Subcutaneous adipose tissue (tissue), 4 donors: ENCODE data around the gene SMPD4. TPM values are rescaled to one million over a fixed set of nuclear protein-coding genes. Genes with fewer than 3 reads are reported as not detected.
"Not testable (repeated sequence)": the region's sequence is repeated elsewhere in the genome, so short reads cannot be mapped to it uniquely, and the experiment has no call there.

Experiments
- small RNA-seq: library from RNA; depleted of rRNA; stranded (forward); fragments of <200 nt; gene quantifications from one replicate; pipeline ENCODE3, GENCODE V24; 2016
- total RNA-seq, 4 donors: library from RNA; depleted of rRNA; stranded (reverse); fragments of >200 nt; gene quantifications; one replicate each; pipeline ENCODE4 v1.1.0, GENCODE V29; 2016
- TF ChIP-seq, protein P1 (sequence below): fragments of 450-650 bp; IDR thresholded peaks from one replicate; pipeline ENCODE4 v1.5.1; 2016; ENCODE audit warnings: low read depth, mild to moderate bottlenecking, control low read depth, antibody characterized with exemption, moderate library complexity

The SMPD4 gene
- total RNA-seq, 4 donors from 2014 or later = 20.9 to 38.2 (median 25.9) TPM

DNA sequence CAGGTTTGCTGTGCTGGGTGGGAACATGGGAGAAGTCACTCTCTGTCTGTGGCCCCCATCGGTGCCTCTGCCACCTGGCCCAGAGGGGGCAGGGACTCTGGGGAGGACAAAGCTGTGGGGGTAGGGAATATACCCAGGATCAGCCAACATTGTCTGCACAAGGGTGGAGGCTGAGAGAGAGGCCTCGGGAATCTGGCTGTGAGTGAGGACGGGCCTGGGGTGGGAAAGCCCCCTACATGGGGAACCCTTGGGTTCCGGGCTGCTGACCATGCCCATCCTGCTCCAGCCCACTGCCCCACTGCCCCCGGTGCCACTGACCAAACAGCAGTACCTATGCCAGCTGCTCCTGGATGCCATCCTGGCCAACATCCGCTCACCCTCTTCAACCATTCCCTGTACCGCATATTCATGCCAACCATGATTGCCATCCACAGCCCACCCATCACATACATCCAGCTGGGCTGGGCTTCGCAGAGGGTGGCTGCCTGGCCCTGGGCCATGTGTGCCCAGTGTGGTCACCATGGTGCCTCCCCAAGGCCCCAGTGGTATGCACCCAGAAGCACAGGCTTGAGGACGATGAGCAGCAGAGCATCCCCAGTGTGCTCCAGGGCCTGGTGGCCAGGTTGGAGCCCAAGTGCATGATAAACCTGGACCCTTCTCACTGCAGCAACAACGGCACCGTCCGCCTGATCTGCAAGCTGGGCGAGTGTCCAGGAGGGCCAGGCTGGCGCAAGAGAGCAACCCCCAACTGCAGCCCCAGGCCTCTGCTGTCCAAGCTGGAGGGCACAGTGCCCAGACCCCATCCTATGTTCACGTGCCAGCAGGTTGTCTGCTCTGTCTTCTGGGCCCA, 45.5 kb downstream of the SMPD4 start:
- TF ChIP-seq, protein P1, sequence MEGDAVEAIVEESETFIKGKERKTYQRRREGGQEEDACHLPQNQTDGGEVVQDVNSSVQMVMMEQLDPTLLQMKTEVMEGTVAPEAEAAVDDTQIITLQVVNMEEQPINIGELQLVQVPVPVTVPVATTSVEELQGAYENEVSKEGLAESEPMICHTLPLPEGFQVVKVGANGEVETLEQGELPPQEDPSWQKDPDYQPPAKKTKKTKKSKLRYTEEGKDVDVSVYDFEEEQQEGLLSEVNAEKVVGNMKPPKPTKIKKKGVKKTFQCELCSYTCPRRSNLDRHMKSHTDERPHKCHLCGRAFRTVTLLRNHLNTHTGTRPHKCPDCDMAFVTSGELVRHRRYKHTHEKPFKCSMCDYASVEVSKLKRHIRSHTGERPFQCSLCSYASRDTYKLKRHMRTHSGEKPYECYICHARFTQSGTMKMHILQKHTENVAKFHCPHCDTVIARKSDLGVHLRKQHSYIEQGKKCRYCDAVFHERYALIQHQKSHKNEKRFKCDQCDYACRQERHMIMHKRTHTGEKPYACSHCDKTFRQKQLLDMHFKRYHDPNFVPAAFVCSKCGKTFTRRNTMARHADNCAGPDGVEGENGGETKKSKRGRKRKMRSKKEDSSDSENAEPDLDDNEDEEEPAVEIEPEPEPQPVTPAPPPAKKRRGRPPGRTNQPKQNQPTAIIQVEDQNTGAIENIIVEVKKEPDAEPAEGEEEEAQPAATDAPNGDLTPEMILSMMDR = no peak

DNA sequence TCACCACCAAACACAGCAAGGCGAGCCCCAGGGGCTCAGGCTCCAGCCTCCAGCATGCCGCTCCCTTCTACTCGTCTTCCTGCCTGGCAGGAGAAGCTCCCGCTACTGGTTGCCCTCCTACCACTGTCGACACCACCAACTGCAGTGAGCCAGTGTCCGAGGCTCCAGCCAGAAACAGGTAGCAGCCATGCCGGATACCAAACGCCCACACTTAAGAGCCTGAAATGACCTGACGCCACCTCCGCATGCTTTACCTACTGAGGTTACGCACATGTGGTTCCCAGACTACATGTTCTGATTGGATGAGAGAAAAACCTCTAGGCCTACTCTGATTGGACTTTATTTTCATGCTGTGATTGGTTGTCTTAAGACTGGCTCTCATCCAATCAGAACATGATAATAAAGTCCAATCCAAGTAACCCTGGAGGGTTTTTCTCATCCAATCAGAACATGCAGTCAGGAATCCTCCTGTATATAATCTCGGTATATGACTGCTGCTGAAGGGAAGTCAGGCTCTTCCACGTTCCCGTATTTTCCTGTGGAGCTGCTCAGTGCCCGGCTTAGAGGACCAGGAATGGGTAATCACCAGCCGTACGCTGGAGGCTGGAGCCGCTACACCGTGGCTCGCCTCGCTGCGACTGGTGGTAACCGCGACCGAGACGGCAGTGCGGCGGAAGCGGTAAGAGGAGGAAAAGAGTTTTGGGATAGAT, 52.1 kb downstream of the SMPD4 start, which contains the start of gene POTEF:
Gene POTEF (minus strand): TSS at position 103 of the 710 bp plus-strand sequence. CDS start 8,707 bp downstream, outside the sequence.
- TF ChIP-seq, protein P1 = not testable (repeated sequence)

Small RNA genes lying within 50 kb of the gene (small RNA-seq; reads per million reads assigned to genes)
- not detected for gene RNU6-1049P

Other genes starting within 250 kb of the SMPD4 start
- gene RAB6C, start 201.9 kb downstream of the SMPD4 start, total RNA-seq = not detected
- not detected for gene POTEF, start 52.4 kb downstream of the SMPD4 start, total RNA-seq
- 1 to 10 TPM; 1.3 to 2.6 (median 2.1) TPM for gene CCDC74B, start 36.5 kb downstream of the SMPD4 start, total RNA-seq
- gene MZT2B, start 660 bp upstream of the SMPD4 start, total RNA-seq = 100 to 1,000 TPM in 1 of 4 donors, 10 to 100 TPM in 3; 20.7 to 109 (median 93.2) TPM
- not detected for gene TUBA3E, start 16.8 kb upstream of the SMPD4 start, total RNA-seq
- 100 to 1,000 TPM in 1 of 4 donors, 10 to 100 TPM in 3; 66.5 to 112 (median 75.2) TPM for gene IMP4, start 161.3 kb upstream of the SMPD4 start, total RNA-seq
- gene PTPN18, start 174.5 kb upstream of the SMPD4 start, total RNA-seq = 10 to 100 TPM; 29.2 to 64.3 (median 58.7) TPM